ENCODE data around the gene B3GNT4.
"Not testable (repeated sequence)": the region's sequence is repeated elsewhere in the genome, so short reads cannot be mapped to it uniquely, and the experiment has no call there.

Gene B3GNT4

GRCh38 chr12:122250047-122250446, 46.5 kb downstream of the B3GNT4 start:
- H3K4me3 ChIP-seq (ENCODE audit: insufficient read depth, low read length, poor library complexity, severe bottlenecking), result no peak overlapping the region
- H3K9ac ChIP-seq (ENCODE audit: low read length), result no peak overlapping the region
- H4K20me1 ChIP-seq (ENCODE audit: low read depth, low read length), result no peaks in the 10 kb centered on the region
- H3K9me3 ChIP-seq (ENCODE audit: insufficient read depth, low read length), result no peaks in the 10 kb centered on the region
- no peak overlapping the region for H3K4me2 ChIP-seq (ENCODE audit: low read depth, low read length, poor library complexity, severe bottlenecking)
- TF ChIP-seq EZH2phosphoT487 (conservative IDR thresholded peaks at IDR 0.05; ENCODE audit: low read length), result no peak
- no peak for TF ChIP-seq CTCF (IDR thresholded peaks at IDR 0.05; ENCODE audit: insufficient read depth, low read length, poor library complexity, severe bottlenecking)
- no peaks in the 10 kb centered on the region for H3K79me2 ChIP-seq (ENCODE audit: insufficient read depth, low read length)
- H3K9me2 ChIP-seq (replicated peaks; ENCODE audit: insufficient read depth, low read length), result no peaks in the 10 kb centered on the region
- no peaks in the 10 kb centered on the region for H3F3A ChIP-seq (ENCODE audit: insufficient read depth)
- no peak overlapping the region for H3K27ac ChIP-seq (ENCODE audit: low read depth, low read length)
- no peaks in the 10 kb centered on the region for H3K27me3 ChIP-seq (ENCODE audit: low read length)
- no peak overlapping the region for H2AFZ ChIP-seq (ENCODE audit: low read depth, low read length, severe bottlenecking)
- H3K36me3 ChIP-seq (ENCODE audit: low read length), result no peaks in the 10 kb centered on the region

- H3K36me3 ChIP-seq (ENCODE audit: low read length), result no peaks in the 10 kb centered on the region
- no peaks in the 10 kb centered on the region for H3K9me3 ChIP-seq (ENCODE audit: insufficient read depth, low read length)
- H3K79me2 ChIP-seq (ENCODE audit: insufficient read depth, low read length), result no peaks in the 10 kb centered on the region
- no peak for TF ChIP-seq EZH2phosphoT487 (conservative IDR thresholded peaks at IDR 0.05; ENCODE audit: low read length)
- no peak for TF ChIP-seq CTCF (IDR thresholded peaks at IDR 0.05; ENCODE audit: insufficient read depth, low read length, poor library complexity, severe bottlenecking)
- no peaks in the 10 kb centered on the region for H3K27me3 ChIP-seq (ENCODE audit: low read length)
- no peak overlapping the region for H3K4me3 ChIP-seq (ENCODE audit: insufficient read depth, low read length, poor library complexity, severe bottlenecking)
- H3K9ac ChIP-seq (ENCODE audit: low read length), result no peak overlapping the region
- no peak overlapping the region for H3K4me2 ChIP-seq (ENCODE audit: low read depth, low read length, poor library complexity, severe bottlenecking)
- no peaks in the 10 kb centered on the region for H4K20me1 ChIP-seq (ENCODE audit: low read depth, low read length)
- H3K27ac ChIP-seq (ENCODE audit: low read depth, low read length), result no peak overlapping the region
- no peaks in the 10 kb centered on the region for H3K9me2 ChIP-seq (replicated peaks; ENCODE audit: insufficient read depth, low read length)
- H2AFZ ChIP-seq (ENCODE audit: low read depth, low read length, severe bottlenecking), result no peak overlapping the region
- no peaks in the 10 kb centered on the region for H3F3A ChIP-seq (ENCODE audit: insufficient read depth)
Observed at GRCh38 chr12:122250536-122250935, 47.0 kb downstream of the B3GNT4 start.

- not testable (repeated sequence) for H3K9me2 ChIP-seq (replicated peaks; ENCODE audit: insufficient read depth, low read length); H3K27me3 ChIP-seq (ENCODE audit: low read length); H3K9ac ChIP-seq (ENCODE audit: low read length); H4K20me1 ChIP-seq (ENCODE audit: low read depth, low read length); H3K79me2 ChIP-seq (ENCODE audit: insufficient read depth, low read length); H3K27ac ChIP-seq (ENCODE audit: low read depth, low read length); H3K9me3 ChIP-seq (ENCODE audit: insufficient read depth, low read length); H2AFZ ChIP-seq (ENCODE audit: low read depth, low read length, severe bottlenecking); H3K4me3 ChIP-seq (ENCODE audit: insufficient read depth, low read length, poor library complexity, severe bottlenecking); H3K36me3 ChIP-seq (ENCODE audit: low read length); H3K4me2 ChIP-seq (ENCODE audit: low read depth, low read length, poor library complexity, severe bottlenecking); H3F3A ChIP-seq (ENCODE audit: insufficient read depth)
Observed at GRCh38 chr12:122258462-122258861, 55.0 kb downstream of the B3GNT4 start.
